Keratinocyte (primary cell): ENCODE data around the gene KLHL5.

Experiments used
- EZH2 ChIP-seq: IDR thresholded peaks from one replicate; pipeline ENCODE4 v1.6.1; 2012; ENCODE audit warnings: inconsistent platforms, mild to moderate bottlenecking, low read length, moderate library complexity
- TF ChIP-seq, protein P1 (sequence below), 3 experiments: IDR thresholded peaks in 1 of 3; conservative IDR thresholded peaks in 1 of 3; optimal IDR thresholded peaks in 1 of 3; 2 replicates in 2 of 3; 3 replicates in 1 of 3; pipeline versions ENCODE3 to v1.5.1; 2011; ENCODE audit warnings: low read length in 3 of 3, mild to moderate bottlenecking in 3 of 3, moderate library complexity in 2 of 3, control low read depth in 1 of 3, inconsistent platforms in 1 of 3; ENCODE audit not compliant: insufficient read depth in 2 of 3; ENCODE audit errors: extremely low read depth in 1 of 3

DNA sequence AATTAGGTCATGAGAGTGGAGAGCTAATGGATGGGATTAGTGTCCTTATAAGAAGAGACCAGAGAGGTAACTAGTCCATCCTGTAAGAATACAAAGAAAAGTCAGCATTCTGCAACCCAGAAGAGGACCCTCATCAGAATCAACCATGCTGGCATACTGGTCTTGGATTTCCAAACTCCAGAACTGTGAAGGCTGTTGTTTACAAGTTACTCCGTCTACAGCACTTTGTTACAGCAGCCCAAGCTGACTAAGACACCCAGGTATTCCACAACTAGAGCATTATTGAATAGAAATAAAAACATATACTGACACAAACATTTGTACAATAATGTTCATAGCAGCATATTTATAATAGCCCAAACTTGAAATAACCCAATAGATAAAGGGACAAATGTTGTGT lies 39.0 kb upstream of the KLHL5 start:
- TF ChIP-seq, protein P1, sequence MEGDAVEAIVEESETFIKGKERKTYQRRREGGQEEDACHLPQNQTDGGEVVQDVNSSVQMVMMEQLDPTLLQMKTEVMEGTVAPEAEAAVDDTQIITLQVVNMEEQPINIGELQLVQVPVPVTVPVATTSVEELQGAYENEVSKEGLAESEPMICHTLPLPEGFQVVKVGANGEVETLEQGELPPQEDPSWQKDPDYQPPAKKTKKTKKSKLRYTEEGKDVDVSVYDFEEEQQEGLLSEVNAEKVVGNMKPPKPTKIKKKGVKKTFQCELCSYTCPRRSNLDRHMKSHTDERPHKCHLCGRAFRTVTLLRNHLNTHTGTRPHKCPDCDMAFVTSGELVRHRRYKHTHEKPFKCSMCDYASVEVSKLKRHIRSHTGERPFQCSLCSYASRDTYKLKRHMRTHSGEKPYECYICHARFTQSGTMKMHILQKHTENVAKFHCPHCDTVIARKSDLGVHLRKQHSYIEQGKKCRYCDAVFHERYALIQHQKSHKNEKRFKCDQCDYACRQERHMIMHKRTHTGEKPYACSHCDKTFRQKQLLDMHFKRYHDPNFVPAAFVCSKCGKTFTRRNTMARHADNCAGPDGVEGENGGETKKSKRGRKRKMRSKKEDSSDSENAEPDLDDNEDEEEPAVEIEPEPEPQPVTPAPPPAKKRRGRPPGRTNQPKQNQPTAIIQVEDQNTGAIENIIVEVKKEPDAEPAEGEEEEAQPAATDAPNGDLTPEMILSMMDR (optimal IDR thresholded peaks at IDR 0.05 in 1 of 3, IDR thresholded peaks at IDR 0.05 in 1 of 3, conservative IDR thresholded peaks at IDR 0.05 in 1 of 3; ENCODE audit: extremely low read depth in 1 of 3, insufficient read depth in 2 of 3, low read length in 3 of 3) = no peak
- TF ChIP-seq EZH2 = no peak
